Endothelial cell of umbilical vein (primary cell): ENCODE results near the gene TANGO6.

Experiments used
- EZH2 ChIP-seq: IDR thresholded peaks from 2 replicates; pipeline ENCODE4 v1.6.1; 2012; ENCODE audit warnings: borderline replicate concordance, low read depth, mild to moderate bottlenecking, moderate library complexity, low read length, inconsistent platforms; ENCODE audit not compliant: severe bottlenecking
- GATA2 ChIP-seq: IDR thresholded peaks from 2 replicates; pipeline ENCODE4 v1.7.0; 2011; ENCODE audit warnings: low read depth, mild to moderate bottlenecking, moderate library complexity, mixed read lengths, low read length; ENCODE audit not compliant: insufficient read length, insufficient read depth
- JUN ChIP-seq: IDR thresholded peaks from 2 replicates; pipeline ENCODE4 v1.6.1; 2011; ENCODE audit warnings: borderline replicate concordance, low read depth; ENCODE audit not compliant: insufficient read length, insufficient read depth
- MYC ChIP-seq: IDR thresholded peaks from one replicate; pipeline ENCODE4 v1.6.1; 2011; ENCODE audit warnings: mild to moderate bottlenecking, low read depth, low read length
- POLR2A ChIP-seq: IDR thresholded peaks from 2 replicates; pipeline ENCODE4 v1.6.1; 2012; ENCODE audit warnings: low read depth, mild to moderate bottlenecking, control low read depth, low read length
- POLR2AphosphoS5 ChIP-seq: IDR thresholded peaks from 2 replicates; pipeline ENCODE4 v1.6.1; 2012; ENCODE audit warnings: low read depth, mild to moderate bottlenecking, control low read depth, low read length, moderate library complexity; ENCODE audit not compliant: insufficient read depth
- TF ChIP-seq, protein P1 (sequence below), 2 donors: IDR thresholded peaks; 1 replicate in 1 of 2; 2 replicates in 1 of 2; pipeline ENCODE4 v1.5.1; 2011; ENCODE audit warnings: low read length in 2 of 2, mild to moderate bottlenecking in 2 of 2, moderate library complexity in 2 of 2, control low read depth in 1 of 2, inconsistent platforms in 1 of 2, low read depth in 1 of 2; ENCODE audit not compliant: insufficient read depth in 1 of 2; ENCODE audit errors: extremely low read depth in 1 of 2
- TF ChIP-seq, protein P2 (sequence below): IDR thresholded peaks from 2 replicates; pipeline ENCODE4 v1.6.1; 2011; ENCODE audit not compliant: insufficient read depth, insufficient read length

GRCh38 chr16:68844211-68844564 is 857 bp downstream of the TANGO6 start:
- TF ChIP-seq, protein P1, sequence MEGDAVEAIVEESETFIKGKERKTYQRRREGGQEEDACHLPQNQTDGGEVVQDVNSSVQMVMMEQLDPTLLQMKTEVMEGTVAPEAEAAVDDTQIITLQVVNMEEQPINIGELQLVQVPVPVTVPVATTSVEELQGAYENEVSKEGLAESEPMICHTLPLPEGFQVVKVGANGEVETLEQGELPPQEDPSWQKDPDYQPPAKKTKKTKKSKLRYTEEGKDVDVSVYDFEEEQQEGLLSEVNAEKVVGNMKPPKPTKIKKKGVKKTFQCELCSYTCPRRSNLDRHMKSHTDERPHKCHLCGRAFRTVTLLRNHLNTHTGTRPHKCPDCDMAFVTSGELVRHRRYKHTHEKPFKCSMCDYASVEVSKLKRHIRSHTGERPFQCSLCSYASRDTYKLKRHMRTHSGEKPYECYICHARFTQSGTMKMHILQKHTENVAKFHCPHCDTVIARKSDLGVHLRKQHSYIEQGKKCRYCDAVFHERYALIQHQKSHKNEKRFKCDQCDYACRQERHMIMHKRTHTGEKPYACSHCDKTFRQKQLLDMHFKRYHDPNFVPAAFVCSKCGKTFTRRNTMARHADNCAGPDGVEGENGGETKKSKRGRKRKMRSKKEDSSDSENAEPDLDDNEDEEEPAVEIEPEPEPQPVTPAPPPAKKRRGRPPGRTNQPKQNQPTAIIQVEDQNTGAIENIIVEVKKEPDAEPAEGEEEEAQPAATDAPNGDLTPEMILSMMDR (IDR thresholded peaks at IDR 0.05; ENCODE audit: extremely low read depth in 1 of 2, insufficient read depth in 1 of 2, low read depth in 1 of 2, low read length in 2 of 2): no peak
- TF ChIP-seq POLR2A (no peak), MYC (no peak), EZH2 (no peak), POLR2AphosphoS5 (no peak), GATA2 (no peak), JUN (no peak)
- TF ChIP-seq, protein P2, sequence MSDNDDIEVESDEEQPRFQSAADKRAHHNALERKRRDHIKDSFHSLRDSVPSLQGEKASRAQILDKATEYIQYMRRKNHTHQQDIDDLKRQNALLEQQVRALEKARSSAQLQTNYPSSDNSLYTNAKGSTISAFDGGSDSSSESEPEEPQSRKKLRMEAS: no peak
